Measurements from ENCODE around the gene KCNE4.

DNA sequence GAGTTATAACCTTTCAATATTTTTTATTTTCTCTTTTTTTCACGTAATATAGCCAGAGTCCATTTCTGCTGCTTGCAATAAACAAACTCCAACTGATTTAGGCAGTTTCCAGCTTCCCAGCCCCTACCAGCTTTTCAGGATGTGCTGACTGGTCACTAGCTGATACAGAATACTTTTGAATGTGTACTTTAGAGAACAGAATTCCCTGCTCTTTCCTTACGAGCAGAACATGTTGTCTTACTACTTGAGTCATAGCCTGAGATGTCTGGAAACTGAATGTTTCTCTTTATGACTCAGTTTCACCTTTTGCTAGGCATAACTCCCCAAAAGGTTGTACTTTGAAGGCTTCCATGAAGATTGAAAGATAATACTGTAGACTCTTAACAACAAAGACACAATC, 44.5 kb upstream of the KCNE4 start:
- TF ChIP-seq, protein P1, sequence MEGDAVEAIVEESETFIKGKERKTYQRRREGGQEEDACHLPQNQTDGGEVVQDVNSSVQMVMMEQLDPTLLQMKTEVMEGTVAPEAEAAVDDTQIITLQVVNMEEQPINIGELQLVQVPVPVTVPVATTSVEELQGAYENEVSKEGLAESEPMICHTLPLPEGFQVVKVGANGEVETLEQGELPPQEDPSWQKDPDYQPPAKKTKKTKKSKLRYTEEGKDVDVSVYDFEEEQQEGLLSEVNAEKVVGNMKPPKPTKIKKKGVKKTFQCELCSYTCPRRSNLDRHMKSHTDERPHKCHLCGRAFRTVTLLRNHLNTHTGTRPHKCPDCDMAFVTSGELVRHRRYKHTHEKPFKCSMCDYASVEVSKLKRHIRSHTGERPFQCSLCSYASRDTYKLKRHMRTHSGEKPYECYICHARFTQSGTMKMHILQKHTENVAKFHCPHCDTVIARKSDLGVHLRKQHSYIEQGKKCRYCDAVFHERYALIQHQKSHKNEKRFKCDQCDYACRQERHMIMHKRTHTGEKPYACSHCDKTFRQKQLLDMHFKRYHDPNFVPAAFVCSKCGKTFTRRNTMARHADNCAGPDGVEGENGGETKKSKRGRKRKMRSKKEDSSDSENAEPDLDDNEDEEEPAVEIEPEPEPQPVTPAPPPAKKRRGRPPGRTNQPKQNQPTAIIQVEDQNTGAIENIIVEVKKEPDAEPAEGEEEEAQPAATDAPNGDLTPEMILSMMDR (IDR thresholded peaks at IDR 0.05): no peak
- TF ChIP-seq MEF2A (IDR thresholded peaks at IDR 0.05; ENCODE audit: borderline replicate concordance, low read depth): no peak
- TF ChIP-seq FOXM1 (IDR thresholded peaks at IDR 0.05; ENCODE audit: low read depth): 0 out of 2 replicates have a peak, but pooled peaks have one; percentile 13
- TF ChIP-seq RAD21 (IDR thresholded peaks at IDR 0.05; ENCODE audit: low read length): no peak
- no peak for TF ChIP-seq TAF1 (IDR thresholded peaks at IDR 0.05; ENCODE audit: borderline replicate concordance, low read depth, low read length)
- no peak for TF ChIP-seq RFX5 (IDR thresholded peaks at IDR 0.05; ENCODE audit: low read length)
- TF ChIP-seq JUND (IDR thresholded peaks at IDR 0.05): no peak

Data from SK-N-SH (cell line).